ENCODE measurements around the gene LACTBL1. TPM values are rescaled to one million over a fixed set of nuclear protein-coding genes. Genes with fewer than 3 reads are reported as not detected.
A peak's percentile ranks its signal among the peaks of the same experiment; 100 is the strongest.

Gene LACTBL1
- total RNA-seq, 2 donors from 2014 or later = not detected

DNA sequence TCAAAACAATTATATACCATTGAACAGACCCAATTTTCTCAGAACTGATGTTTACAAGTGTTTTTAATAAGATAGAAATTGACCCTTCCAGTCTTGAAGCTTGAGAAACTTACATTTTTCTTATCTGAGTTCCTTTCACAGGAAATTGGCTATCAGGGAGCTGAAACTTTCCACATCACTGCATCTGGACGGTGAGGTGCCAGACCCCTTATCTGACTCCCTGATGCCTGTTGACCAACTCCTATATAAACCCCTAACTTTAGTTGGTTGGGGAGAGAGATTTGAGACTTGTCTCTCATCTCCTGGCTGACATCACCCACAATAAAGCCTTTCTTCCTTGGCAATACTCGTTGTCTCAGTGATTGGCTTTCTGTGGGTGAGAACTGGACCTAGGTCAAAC, 31.4 kb downstream of the LACTBL1 start:
- no peak for ATAC-seq (replicated peaks)
- H3K4me1 Mint-ChIP-seq = no peaks in the 10 kb centered on the region

DNA sequence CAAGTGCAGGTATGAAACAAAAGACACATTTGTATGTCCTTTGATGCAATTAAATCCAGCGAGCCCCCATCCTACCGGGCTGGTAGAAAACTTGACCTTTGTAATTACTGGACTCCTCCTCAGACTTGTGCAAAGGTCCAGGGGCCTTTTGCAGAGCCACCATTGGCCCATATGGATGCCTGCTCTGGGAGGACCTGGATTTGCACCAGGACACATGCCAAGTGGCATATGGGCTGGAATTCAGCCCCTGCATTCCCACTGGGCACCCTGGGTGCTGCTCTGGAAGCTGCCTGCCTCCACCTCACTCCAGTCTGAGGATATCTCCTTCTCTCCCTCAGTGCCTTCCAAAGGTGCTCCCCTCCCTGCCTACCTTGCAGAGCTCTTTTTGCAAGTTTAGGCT, 36.0 kb downstream of the LACTBL1 start:
- H3K27ac Mint-ChIP-seq = no peak overlapping the region
- ATAC-seq (replicated peaks) = no peak
- no peak overlapping the region for H3K4me3 Mint-ChIP-seq
- peaks cover 4% of the 10 kb centered on the region for H3K9me3 Mint-ChIP-seq
- H3K27me3 Mint-ChIP-seq = no peaks in the 10 kb centered on the region
- no peaks in the 10 kb centered on the region for H3K36me3 Mint-ChIP-seq (ENCODE audit: low read depth)
- no peaks in the 10 kb centered on the region for H3K4me1 Mint-ChIP-seq

More for the DNA sequence above, 31.4 kb downstream of the LACTBL1 start:
- Mint-ChIP-seq H3K4me3 (no peak overlapping the region), H3K27me3 (peaks cover 9% of the 10 kb centered on the region), H3K36me3 (ENCODE audit: low read depth) (no peaks in the 10 kb centered on the region), H3K27ac (no peak overlapping the region), H3K9me3 (peaks cover 4% of the 10 kb centered on the region)

DNA sequence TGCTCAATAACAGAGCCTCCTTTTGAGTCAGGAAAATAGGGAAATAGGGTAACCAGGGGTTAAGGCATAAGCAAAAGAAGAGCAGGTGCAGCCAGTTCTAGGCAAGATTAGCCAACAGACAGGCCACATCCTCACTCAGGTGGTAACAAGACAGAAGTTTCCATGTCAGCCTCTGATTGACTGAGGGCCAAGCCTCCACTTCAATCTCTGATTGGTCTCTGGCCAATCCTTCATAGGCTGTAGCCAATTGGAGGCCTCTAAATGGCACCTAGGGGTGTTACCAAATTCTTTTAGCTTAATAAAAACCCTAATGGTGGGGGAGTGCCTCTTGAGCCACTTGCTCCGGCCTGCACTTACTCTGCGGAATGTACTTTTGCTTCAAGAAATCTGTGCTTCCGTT, 37.2 kb downstream of the LACTBL1 start:
- Mint-ChIP-seq H3K27me3 (no peaks in the 10 kb centered on the region), H3K4me3 (no peak overlapping the region), H3K9me3 (peaks cover 2% of the 10 kb centered on the region), H3K36me3 (ENCODE audit: low read depth) (no peaks in the 10 kb centered on the region), H3K27ac (no peak overlapping the region), H3K4me1 (no peaks in the 10 kb centered on the region)
- ATAC-seq (replicated peaks) = no peak

DNA sequence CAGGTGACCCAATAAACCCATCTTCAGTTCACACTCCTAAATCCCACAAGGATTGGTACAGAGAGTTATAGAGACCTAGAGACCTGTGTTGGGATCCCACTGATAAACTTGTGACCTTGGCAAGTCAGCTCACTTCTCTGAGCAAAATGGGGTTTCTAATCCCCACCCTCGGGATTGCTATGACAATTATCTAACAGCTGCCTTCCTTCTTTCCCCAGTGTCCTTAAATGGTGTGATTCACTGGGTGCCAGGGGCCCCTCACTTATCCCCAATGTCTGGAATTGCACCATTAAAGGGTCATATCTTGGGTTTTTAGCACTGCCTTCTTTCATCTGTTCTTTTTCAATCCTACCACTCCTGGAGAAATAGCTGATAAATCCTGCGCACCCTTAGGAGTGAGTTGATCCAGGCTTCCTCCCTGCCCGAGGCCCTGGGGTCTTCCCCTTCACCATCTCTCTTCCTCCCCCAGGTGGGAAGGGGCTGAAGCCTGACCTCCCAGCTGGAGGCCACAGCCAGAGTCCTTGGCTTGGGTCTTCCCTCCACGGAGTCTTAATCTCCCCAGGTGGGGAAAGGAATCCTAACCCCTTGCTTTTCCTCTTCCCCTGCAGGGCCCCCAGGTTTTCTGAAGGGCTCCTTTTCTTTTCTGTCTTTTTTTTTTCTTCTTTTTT, 39.7 kb downstream of the LACTBL1 start:
- Mint-ChIP-seq H3K36me3 (ENCODE audit: low read depth) (no peaks in the 10 kb centered on the region), H3K9me3 (no peaks in the 10 kb centered on the region), H3K4me1 (no peaks in the 10 kb centered on the region), H3K27ac (no peak overlapping the region), H3K4me3 (no peak overlapping the region), H3K27me3 (peaks cover 11% of the 10 kb centered on the region)
- no peak for ATAC-seq (replicated peaks)

DNA sequence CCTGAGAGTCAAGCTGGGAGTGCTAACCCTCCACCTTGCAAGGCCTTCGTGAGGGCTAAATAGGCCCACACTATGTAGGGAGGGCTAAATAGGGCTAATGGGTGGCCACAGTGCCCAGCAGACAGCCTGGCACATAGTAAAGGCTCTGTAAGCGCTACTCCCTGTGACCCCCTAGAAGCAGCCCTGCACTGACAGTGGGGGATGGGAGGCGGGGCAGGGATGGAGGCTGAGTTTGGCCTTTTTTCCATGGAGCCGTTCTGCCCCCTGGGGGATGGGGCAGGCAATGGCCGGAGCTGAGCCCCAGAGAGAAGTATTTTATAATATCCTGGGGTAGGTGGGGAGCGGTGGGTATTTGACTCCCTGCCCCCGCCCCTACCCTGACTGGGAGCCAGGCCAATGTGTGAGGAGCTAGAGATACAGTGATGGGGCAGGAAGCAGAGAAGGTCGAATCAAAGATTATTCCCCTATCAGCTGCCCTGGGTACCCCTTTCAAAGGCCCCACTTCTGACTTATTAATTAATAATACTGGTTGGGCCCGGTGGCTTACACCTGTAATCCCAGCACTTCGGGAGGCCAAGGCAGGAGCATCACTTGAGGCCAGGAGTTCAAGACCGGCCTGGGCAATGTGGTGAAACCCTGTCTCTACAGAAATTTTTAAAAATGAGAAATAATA, 42.3 kb downstream of the LACTBL1 start:
- Mint-ChIP-seq H3K9me3 (no peaks in the 10 kb centered on the region), H3K4me1 (peaks cover under 1% of the 10 kb centered on the region), H3K27ac (no peak overlapping the region), H3K27me3 (peaks cover 23% of the 10 kb centered on the region), H3K4me3 (no peak overlapping the region), H3K36me3 (ENCODE audit: low read depth) (no peaks in the 10 kb centered on the region)
- ATAC-seq (replicated peaks) = peak; percentile 23

DNA sequence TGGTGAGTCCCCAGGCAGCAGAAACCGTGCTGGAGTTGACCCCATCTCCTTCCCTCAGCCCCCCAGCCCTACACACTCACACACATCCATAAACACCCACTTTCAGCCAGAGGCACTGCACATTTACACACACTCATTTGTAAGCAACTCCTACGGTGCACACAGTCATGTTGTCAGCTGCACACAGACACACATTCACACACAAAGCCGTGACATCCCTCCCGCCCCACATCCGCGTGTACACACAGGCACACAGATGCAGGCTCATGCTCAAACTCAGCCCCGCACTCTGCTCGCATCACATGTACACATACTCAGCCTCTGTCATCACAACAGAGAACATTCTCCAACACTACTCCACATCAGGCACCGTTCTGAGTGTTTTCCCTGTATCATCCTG, 47.6 kb downstream of the LACTBL1 start:
- Mint-ChIP-seq H3K27ac (no peak overlapping the region), H3K4me1 (peaks cover 5% of the 10 kb centered on the region), H3K4me3 (no peak overlapping the region), H3K36me3 (ENCODE audit: low read depth) (no peaks in the 10 kb centered on the region), H3K27me3 (peaks cover 36% of the 10 kb centered on the region), H3K9me3 (no peaks in the 10 kb centered on the region)
- no peak for ATAC-seq (replicated peaks)

- H3K4me3 Mint-ChIP-seq = no peak overlapping the region
- peaks cover 27% of the 10 kb centered on the region for H3K27me3 Mint-ChIP-seq
- no peak overlapping the region for H3K27ac Mint-ChIP-seq
- H3K9me3 Mint-ChIP-seq = no peaks in the 10 kb centered on the region
- H3K4me1 Mint-ChIP-seq = peaks cover 5% of the 10 kb centered on the region
- no peak for ATAC-seq (replicated peaks)
- no peaks in the 10 kb centered on the region for H3K36me3 Mint-ChIP-seq (ENCODE audit: low read depth)
Measured at GRCh38 chr1:22922640-22923039, 50.0 kb downstream of the LACTBL1 start.

- H3K27me3 Mint-ChIP-seq = peaks cover 22% of the 10 kb centered on the region
- H3K36me3 Mint-ChIP-seq (ENCODE audit: low read depth) = no peaks in the 10 kb centered on the region
- H3K4me1 Mint-ChIP-seq = peaks cover 5% of the 10 kb centered on the region
- no peaks in the 10 kb centered on the region for H3K9me3 Mint-ChIP-seq
- H3K4me3 Mint-ChIP-seq = no peak overlapping the region
- no peak for ATAC-seq (replicated peaks)
- no peak overlapping the region for H3K27ac Mint-ChIP-seq
Measured at GRCh38 chr1:22921452-22922126, 51.1 kb downstream of the LACTBL1 start.

DNA sequence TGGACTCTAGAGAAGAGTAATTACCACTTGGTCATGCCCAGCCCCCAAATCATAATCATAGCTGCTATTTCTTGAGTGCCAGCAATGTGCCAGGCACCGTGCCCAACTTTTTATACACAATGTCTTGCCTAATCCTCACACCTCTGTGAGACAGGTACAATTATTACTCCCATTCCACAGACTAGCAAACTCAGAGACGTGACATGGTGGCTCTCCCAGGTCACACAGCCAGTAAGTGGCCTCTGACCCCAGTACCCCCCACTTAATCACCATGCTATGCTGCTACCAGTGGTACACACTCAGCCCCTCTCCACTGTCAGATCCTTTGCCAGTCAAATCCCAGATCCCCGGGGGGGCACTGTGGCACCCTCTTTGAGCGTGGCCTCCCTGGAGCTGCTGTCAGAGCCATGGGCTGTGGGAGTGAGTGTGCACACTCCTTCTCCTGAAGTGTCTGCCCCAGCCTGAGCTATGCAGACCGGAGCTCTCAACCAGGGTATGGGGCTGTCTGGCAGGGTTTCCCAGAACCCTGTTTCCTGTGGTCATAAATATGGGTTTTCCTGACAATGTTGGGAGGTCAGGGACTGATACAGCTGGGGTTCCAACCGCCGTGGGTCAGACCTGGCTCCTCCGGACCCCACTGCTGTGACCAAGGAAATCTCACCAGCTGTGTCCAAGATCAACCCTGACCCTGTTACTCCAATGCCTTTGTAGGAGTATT, 51.8 kb downstream of the LACTBL1 start:
- no peak for ATAC-seq (replicated peaks)
- H3K9me3 Mint-ChIP-seq = no peaks in the 10 kb centered on the region
- H3K27me3 Mint-ChIP-seq = peaks cover 20% of the 10 kb centered on the region
- H3K4me3 Mint-ChIP-seq = no peak overlapping the region
- H3K27ac Mint-ChIP-seq = no peak overlapping the region
- H3K36me3 Mint-ChIP-seq (ENCODE audit: low read depth) = no peaks in the 10 kb centered on the region
- peaks cover 5% of the 10 kb centered on the region for H3K4me1 Mint-ChIP-seq

- Mint-ChIP-seq H3K4me3 (no peak overlapping the region), H3K36me3 (ENCODE audit: low read depth) (no peaks in the 10 kb centered on the region), H3K27me3 (peaks cover 22% of the 10 kb centered on the region), H3K27ac (no peak overlapping the region), H3K9me3 (no peaks in the 10 kb centered on the region), H3K4me1 (peaks cover 3% of the 10 kb centered on the region)
- no peak for ATAC-seq (replicated peaks)
Measured at GRCh38 chr1:22920026-22920733, 52.5 kb downstream of the LACTBL1 start.

GRCh38 chr1:22919341-22920025, 53.2 kb downstream of the LACTBL1 start:
- Mint-ChIP-seq H3K9me3 (no peaks in the 10 kb centered on the region), H3K27me3 (peaks cover 19% of the 10 kb centered on the region)
- no peak for ATAC-seq (replicated peaks)

GRCh38 chr1:22918644-22919043, 54.0 kb downstream of the LACTBL1 start:
- Mint-ChIP-seq H3K4me3 (no peak overlapping the region), H3K9me3 (no peaks in the 10 kb centered on the region), H3K27me3 (peaks cover 18% of the 10 kb centered on the region), H3K4me1 (no peaks in the 10 kb centered on the region), H3K27ac (no peak overlapping the region), H3K36me3 (ENCODE audit: low read depth) (no peaks in the 10 kb centered on the region)
- ATAC-seq (replicated peaks) = no peak

More at GRCh38 chr1:22919341-22920025, 53.2 kb downstream of the LACTBL1 start:
- Mint-ChIP-seq H3K36me3 (ENCODE audit: low read depth) (no peaks in the 10 kb centered on the region), H3K27ac (no peak overlapping the region), H3K4me3 (no peak overlapping the region), H3K4me1 (no peaks in the 10 kb centered on the region)

- no peak overlapping the region for H3K27ac Mint-ChIP-seq
- no peak for ATAC-seq (replicated peaks)
- peaks cover 22% of the 10 kb centered on the region for H3K27me3 Mint-ChIP-seq
- H3K4me3 Mint-ChIP-seq = no peak overlapping the region
- H3K9me3 Mint-ChIP-seq = no peaks in the 10 kb centered on the region
- no peaks in the 10 kb centered on the region for H3K4me1 Mint-ChIP-seq
- H3K36me3 Mint-ChIP-seq (ENCODE audit: low read depth) = no peaks in the 10 kb centered on the region
Measured at GRCh38 chr1:22917989-22918388, 54.7 kb downstream of the LACTBL1 start.

DNA sequence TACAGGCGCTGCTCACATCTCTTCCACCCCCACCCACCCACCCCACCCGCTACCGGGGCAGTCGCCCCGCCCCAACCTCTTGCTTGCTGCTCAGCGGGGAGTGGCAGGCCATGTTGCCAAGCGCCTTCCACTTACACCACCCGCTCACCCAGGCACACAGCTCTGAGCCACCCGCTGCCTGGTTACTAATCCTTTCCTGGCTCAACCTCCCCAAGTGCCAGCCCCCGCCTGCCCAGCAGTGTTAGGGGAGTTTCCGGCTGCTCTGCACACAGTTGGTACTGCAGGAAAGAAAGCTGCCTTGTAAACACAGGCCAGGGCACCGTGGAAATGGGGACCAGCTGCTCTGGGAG, 56.2 kb downstream of the LACTBL1 start:
- Mint-ChIP-seq H3K4me1 (no peaks in the 10 kb centered on the region), H3K27me3 (peaks cover 20% of the 10 kb centered on the region), H3K36me3 (ENCODE audit: low read depth) (no peaks in the 10 kb centered on the region), H3K9me3 (no peaks in the 10 kb centered on the region), H3K27ac (no peak overlapping the region), H3K4me3 (no peak overlapping the region)
- ATAC-seq (replicated peaks) = no peak
